Brain microvascular endothelial cell (primary cell): ENCODE data around the gene OR4D1.

Experiments used
- DNase-seq: peaks from one replicate; pipeline ENCODE4 v3.0.0-alpha.2; 2020
- H3K27ac ChIP-seq: fragments of 250-450 bp; sonication (Bioruptor Pico); 2 replicates; pipeline ENCODE4 v1.5.1; 2020; ENCODE audit warnings: mild to moderate bottlenecking, moderate library complexity
- H3K27me3 ChIP-seq: fragments of 250-450 bp; sonication (Bioruptor Pico); replicated peaks from 2 replicates; pipeline ENCODE4 v1.5.1; 2020; ENCODE audit warnings: mild to moderate bottlenecking
- H3K36me3 ChIP-seq: fragments of 250-450 bp; sonication (Bioruptor Pico); replicated peaks from 2 replicates; pipeline ENCODE4 v1.5.1; 2020; ENCODE audit warnings: mild to moderate bottlenecking
- H3K4me3 ChIP-seq: 2 replicates; pipeline ENCODE4 v1.5.1; 2011; ENCODE audit warnings: low read depth, mild to moderate bottlenecking, control low read depth, low read length, moderate library complexity
- CTCF ChIP-seq: IDR thresholded peaks from 2 replicates; pipeline ENCODE4 v1.5.1; 2011; ENCODE audit warnings: low read depth, mild to moderate bottlenecking, moderate library complexity, low read length, control low read depth, inconsistent platforms; ENCODE audit errors: missing control alignments
- in situ Hi-C: cut with HindIII; loops from 2 replicates; pipeline ENCODE4 v1.10.0; 2017; ENCODE audit warnings: low sequenced_read_pairs, low pct_ligation_motif_present

OR4D1 gene

GRCh38 chr17:58208344-58208743 is 60.2 kb downstream of the OR4D1 start:
- no peak for DNase-seq
- Histone ChIP-seq H3K36me3 (peaks cover 4% of the 10 kb centered on the region), H3K4me3 (no peak overlapping the region), H3K27me3 (no peaks in the 10 kb centered on the region), H3K27ac (no peak overlapping the region)
- in situ Hi-C loops = no loop called here
- no peak for TF ChIP-seq CTCF
